ENCODE data around the gene AGBL1.

DNA sequence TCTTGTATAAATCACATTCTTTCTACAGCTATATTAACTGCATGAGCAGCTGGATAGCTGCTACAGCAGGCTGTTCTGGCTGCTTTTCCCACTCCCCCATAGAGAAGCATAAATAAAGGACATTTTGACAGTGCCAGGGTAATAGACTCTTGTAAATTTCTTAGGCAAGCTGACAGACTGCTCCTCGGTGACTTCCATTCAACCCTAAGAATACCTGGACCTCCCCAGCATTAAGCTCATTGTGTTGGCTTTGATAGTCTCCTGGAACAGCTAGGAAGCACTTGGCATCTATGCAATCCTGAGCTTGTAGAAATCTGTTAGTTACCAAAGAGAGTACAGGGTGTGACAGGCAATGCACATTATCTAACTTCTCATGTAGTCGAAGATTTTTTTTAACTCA, 475.4 kb downstream of the AGBL1 start:
- TF ChIP-seq, protein P1, sequence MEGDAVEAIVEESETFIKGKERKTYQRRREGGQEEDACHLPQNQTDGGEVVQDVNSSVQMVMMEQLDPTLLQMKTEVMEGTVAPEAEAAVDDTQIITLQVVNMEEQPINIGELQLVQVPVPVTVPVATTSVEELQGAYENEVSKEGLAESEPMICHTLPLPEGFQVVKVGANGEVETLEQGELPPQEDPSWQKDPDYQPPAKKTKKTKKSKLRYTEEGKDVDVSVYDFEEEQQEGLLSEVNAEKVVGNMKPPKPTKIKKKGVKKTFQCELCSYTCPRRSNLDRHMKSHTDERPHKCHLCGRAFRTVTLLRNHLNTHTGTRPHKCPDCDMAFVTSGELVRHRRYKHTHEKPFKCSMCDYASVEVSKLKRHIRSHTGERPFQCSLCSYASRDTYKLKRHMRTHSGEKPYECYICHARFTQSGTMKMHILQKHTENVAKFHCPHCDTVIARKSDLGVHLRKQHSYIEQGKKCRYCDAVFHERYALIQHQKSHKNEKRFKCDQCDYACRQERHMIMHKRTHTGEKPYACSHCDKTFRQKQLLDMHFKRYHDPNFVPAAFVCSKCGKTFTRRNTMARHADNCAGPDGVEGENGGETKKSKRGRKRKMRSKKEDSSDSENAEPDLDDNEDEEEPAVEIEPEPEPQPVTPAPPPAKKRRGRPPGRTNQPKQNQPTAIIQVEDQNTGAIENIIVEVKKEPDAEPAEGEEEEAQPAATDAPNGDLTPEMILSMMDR (optimal IDR thresholded peaks at IDR 0.05 in 1 of 3, IDR thresholded peaks at IDR 0.05 in 1 of 3, conservative IDR thresholded peaks at IDR 0.05 in 1 of 3; ENCODE audit: extremely low read depth in 1 of 3, insufficient read depth in 2 of 3, low read length in 3 of 3): no peak
- TF ChIP-seq EZH2 (IDR thresholded peaks at IDR 0.05; ENCODE audit: low read length): no peak
